K562 (cell line): Measurements from ENCODE around the gene AFG1L. TPM values are rescaled to one million over a fixed set of nuclear protein-coding genes. Genes with fewer than 3 reads are reported as not detected.
A peak's percentile ranks its signal among the peaks of the same experiment; 100 is the strongest.

Experiments used
- CBFA2T2 ChIP-seq: fragments of 450-650 bp; conservative IDR thresholded peaks from 2 replicates; pipeline ENCODE4 v1.6.1; 2017; ENCODE audit warnings: mild to moderate bottlenecking
- CBFA2T3 ChIP-seq: fragments of 450-650 bp; IDR thresholded peaks from 2 replicates; pipeline ENCODE4 v1.6.1; 2017
- DNMT1 ChIP-seq: fragments of 450-650 bp; IDR thresholded peaks from 2 replicates; pipeline ENCODE4 v1.6.1; 2016; ENCODE audit warnings: antibody characterized with exemption, mild to moderate bottlenecking
- DPF2 ChIP-seq: fragments of 450-650 bp; IDR thresholded peaks from 2 replicates; pipeline ENCODE4 v1.6.1; 2016
- ESRRA ChIP-seq: fragments of 450-650 bp; IDR thresholded peaks from 2 replicates; pipeline ENCODE4 v1.6.1; 2014; ENCODE audit warnings: low read depth, mild to moderate bottlenecking, moderate library complexity, borderline replicate concordance
- FOXJ2 ChIP-seq: fragments of 200-800 bp; sonication (Bioruptor generic); IDR thresholded peaks from 2 replicates; pipeline ENCODE4 v1.6.1; 2016; ENCODE audit warnings: missing genetic modification characterization, missing compliant biosample characterization
- GABPB1 ChIP-seq: sonication (generic); formaldehyde crosslinking; IDR thresholded peaks from 2 replicates; pipeline ENCODE4 v1.8.0; 2022; ENCODE audit warnings: mild to moderate bottlenecking, missing genetic modification reagents
- HIVEP1 ChIP-seq: fragments of 250-450 bp; sonication (Bioruptor Pico); IDR thresholded peaks from 2 replicates; pipeline ENCODE4 v1.4.0; 2020; ENCODE audit warnings: mild to moderate bottlenecking
- HNRNPL ChIP-seq: fragments of 200-400 bp; formaldehyde crosslinking; IDR thresholded peaks from 2 replicates; pipeline ENCODE4 v1.6.1; 2017; ENCODE audit warnings: low read depth, mild to moderate bottlenecking, low read length
- KLF13 ChIP-seq: fragments of 450-650 bp; IDR thresholded peaks from 2 replicates; pipeline ENCODE4 v1.6.1; 2016; ENCODE audit warnings: missing genetic modification characterization, low read depth, mild to moderate bottlenecking, missing compliant biosample characterization, moderate library complexity, borderline replicate concordance
- NCOR1 ChIP-seq: fragments of 450-650 bp; IDR thresholded peaks from 2 replicates; pipeline ENCODE4 v1.6.1; 2016; ENCODE audit warnings: mild to moderate bottlenecking, moderate library complexity
- SMARCC2 ChIP-seq: fragments of 450-650 bp; IDR thresholded peaks from 2 replicates; pipeline ENCODE4 v1.6.1; 2017; ENCODE audit warnings: antibody characterized with exemption, moderate library complexity, mild to moderate bottlenecking, low read depth
- XRCC4 ChIP-seq: IDR thresholded peaks from one replicate; pipeline ENCODE4 v1.6.1; 2011; ENCODE audit not compliant: insufficient read depth, insufficient read length; ENCODE audit errors: extremely low read depth
- ZNF165 ChIP-seq: fragments of 250-450 bp; sonication (Bioruptor Pico); IDR thresholded peaks from 2 replicates; pipeline ENCODE4 v1.4.0; 2020; ENCODE audit warnings: borderline replicate concordance
- polyA plus RNA-seq, 8 experiments: library from polyadenylated mRNA; depleted of rRNA in 4 of 8; stranded (reverse) in 5 of 8; unstranded in 3 of 8; fragments of >200 nt; fragmentation: Nextera tagmentation in 2 of 8; fragmentation: Illumina TruSeq in 1 of 8; extraction: Ambion mirVana in 2 of 8; extraction: Trizol in 1 of 8; gene quantifications; 2 replicates each; pipeline versions ENCODE4 v1.2.1 to v1.2.3, GENCODE V29; 2011 to 2014; ENCODE audit warnings: inconsistent platforms in 1 of 8, missing spikeins in 1 of 8
- total RNA-seq, 7 experiments: library from RNA; depleted of rRNA in 6 of 7; stranded (reverse); fragments of >200 nt in 6 of 7; fragmentation: Illumina TruSeq in 2 of 7; extraction: Trizol in 2 of 7; gene quantifications; 2 replicates each; pipeline versions ENCODE4 v1.2.1 to v1.2.3, GENCODE V29; 2011 to 2021; ENCODE audit warnings: low replicate concordance in 1 of 7
- TF ChIP-seq, protein P1 (sequence below), 2 experiments: fragments of 450-650 bp; IDR thresholded peaks; 2 replicates each; pipeline ENCODE4 v1.6.1; 2018; ENCODE audit warnings: mild to moderate bottlenecking in 2 of 2, low read depth in 1 of 2; ENCODE audit not compliant: partially characterized antibody in 2 of 2
- TF ChIP-seq, protein P2 (sequence below): IDR thresholded peaks from 2 replicates; pipeline ENCODE4 v1.6.1; 2011; ENCODE audit warnings: borderline replicate concordance, low read depth, mild to moderate bottlenecking, moderate library complexity, low read length; ENCODE audit not compliant: insufficient read depth, poor library complexity, severe bottlenecking
- TF ChIP-seq, protein P3 (sequence below), 2 experiments: IDR thresholded peaks in 1 of 2; conservative IDR thresholded peaks in 1 of 2; 2 replicates each; pipeline ENCODE4 v1.6.1; 2016; ENCODE audit warnings: low read depth in 2 of 2, mild to moderate bottlenecking in 1 of 2, missing compliant biosample characterization in 1 of 2, missing genetic modification characterization in 1 of 2, moderate library complexity in 1 of 2
- TF ChIP-seq, protein P4 (sequence below): fragments of 250-450 bp; sonication (Bioruptor Pico); IDR thresholded peaks from 2 replicates; pipeline ENCODE4 v1.5.0; 2020; ENCODE audit warnings: mild to moderate bottlenecking, borderline replicate concordance

AFG1L gene
- total and polyA plus RNA-seq, 9 of the 15 experiments (the other 6 are each of a cell fraction or from before 2014, with no cell fraction given): 2.2 to 15.5 (median 5.8) TPM

DNA sequence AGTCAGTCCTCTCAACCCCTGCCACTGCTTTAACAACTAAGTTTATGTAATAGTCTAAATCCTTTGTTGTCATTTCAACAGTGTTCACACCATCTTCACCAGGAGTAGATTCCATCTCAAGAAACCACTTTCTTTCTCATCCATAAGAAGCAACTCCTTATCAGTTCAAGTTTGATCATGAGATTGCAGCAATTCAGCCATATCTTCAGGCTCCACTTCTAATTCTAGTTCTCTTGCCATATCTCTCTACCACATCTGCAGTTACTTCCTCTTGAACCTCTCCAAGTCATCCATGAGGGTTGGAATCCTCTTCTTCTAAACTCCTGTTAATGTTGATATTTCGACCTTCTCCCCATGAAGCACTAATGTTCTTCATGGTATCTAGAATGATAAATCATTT lies 208.0 kb downstream of the AFG1L start (continued):
- TF ChIP-seq KLF13 (tag) (no peak), ZNF165 (no peak), NCOR1 (peak; percentile 75), GABPB1 (CRISPR knock-in tag) (no peak), XRCC4 (no peak), HIVEP1 (no peak), DNMT1 (no peak), FOXJ2 (tag) (0 out of 2 replicates have a peak, but pooled peaks have one; percentile 49), CBFA2T3 (peak; percentile 89), DPF2 (peak; percentile 86), ESRRA (peak; percentile 26; the same call in 1 of the 2 replicates), SMARCC2 (peak; percentile 68; the same call in 1 of the 2 replicates), CBFA2T2 (peak; percentile 80), HNRNPL (no peak)
- TF ChIP-seq, protein P1, sequence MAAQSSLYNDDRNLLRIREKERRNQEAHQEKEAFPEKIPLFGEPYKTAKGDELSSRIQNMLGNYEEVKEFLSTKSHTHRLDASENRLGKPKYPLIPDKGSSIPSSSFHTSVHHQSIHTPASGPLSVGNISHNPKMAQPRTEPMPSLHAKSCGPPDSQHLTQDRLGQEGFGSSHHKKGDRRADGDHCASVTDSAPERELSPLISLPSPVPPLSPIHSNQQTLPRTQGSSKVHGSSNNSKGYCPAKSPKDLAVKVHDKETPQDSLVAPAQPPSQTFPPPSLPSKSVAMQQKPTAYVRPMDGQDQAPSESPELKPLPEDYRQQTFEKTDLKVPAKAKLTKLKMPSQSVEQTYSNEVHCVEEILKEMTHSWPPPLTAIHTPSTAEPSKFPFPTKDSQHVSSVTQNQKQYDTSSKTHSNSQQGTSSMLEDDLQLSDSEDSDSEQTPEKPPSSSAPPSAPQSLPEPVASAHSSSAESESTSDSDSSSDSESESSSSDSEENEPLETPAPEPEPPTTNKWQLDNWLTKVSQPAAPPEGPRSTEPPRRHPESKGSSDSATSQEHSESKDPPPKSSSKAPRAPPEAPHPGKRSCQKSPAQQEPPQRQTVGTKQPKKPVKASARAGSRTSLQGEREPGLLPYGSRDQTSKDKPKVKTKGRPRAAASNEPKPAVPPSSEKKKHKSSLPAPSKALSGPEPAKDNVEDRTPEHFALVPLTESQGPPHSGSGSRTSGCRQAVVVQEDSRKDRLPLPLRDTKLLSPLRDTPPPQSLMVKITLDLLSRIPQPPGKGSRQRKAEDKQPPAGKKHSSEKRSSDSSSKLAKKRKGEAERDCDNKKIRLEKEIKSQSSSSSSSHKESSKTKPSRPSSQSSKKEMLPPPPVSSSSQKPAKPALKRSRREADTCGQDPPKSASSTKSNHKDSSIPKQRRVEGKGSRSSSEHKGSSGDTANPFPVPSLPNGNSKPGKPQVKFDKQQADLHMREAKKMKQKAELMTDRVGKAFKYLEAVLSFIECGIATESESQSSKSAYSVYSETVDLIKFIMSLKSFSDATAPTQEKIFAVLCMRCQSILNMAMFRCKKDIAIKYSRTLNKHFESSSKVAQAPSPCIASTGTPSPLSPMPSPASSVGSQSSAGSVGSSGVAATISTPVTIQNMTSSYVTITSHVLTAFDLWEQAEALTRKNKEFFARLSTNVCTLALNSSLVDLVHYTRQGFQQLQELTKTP (IDR thresholded peaks at IDR 0.05; ENCODE audit: low read depth in 1 of 2, partially characterized antibody in 2 of 2): peak in 1 of 2 experiments; percentile 42
- TF ChIP-seq, protein P2, sequence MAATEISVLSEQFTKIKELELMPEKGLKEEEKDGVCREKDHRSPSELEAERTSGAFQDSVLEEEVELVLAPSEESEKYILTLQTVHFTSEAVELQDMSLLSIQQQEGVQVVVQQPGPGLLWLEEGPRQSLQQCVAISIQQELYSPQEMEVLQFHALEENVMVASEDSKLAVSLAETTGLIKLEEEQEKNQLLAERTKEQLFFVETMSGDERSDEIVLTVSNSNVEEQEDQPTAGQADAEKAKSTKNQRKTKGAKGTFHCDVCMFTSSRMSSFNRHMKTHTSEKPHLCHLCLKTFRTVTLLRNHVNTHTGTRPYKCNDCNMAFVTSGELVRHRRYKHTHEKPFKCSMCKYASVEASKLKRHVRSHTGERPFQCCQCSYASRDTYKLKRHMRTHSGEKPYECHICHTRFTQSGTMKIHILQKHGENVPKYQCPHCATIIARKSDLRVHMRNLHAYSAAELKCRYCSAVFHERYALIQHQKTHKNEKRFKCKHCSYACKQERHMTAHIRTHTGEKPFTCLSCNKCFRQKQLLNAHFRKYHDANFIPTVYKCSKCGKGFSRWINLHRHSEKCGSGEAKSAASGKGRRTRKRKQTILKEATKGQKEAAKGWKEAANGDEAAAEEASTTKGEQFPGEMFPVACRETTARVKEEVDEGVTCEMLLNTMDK: no peak
- TF ChIP-seq, protein P3, sequence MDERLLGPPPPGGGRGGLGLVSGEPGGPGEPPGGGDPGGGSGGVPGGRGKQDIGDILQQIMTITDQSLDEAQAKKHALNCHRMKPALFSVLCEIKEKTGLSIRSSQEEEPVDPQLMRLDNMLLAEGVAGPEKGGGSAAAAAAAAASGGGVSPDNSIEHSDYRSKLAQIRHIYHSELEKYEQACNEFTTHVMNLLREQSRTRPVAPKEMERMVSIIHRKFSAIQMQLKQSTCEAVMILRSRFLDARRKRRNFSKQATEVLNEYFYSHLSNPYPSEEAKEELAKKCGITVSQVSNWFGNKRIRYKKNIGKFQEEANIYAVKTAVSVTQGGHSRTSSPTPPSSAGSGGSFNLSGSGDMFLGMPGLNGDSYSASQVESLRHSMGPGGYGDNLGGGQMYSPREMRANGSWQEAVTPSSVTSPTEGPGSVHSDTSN (CRISPR knock-in tag; IDR thresholded peaks at IDR 0.05; ENCODE audit: low read depth): no peak
- TF ChIP-seq, protein P3 (tag; conservative IDR thresholded peaks at IDR 0.05; ENCODE audit: low read depth): no peak
- TF ChIP-seq, protein P4, sequence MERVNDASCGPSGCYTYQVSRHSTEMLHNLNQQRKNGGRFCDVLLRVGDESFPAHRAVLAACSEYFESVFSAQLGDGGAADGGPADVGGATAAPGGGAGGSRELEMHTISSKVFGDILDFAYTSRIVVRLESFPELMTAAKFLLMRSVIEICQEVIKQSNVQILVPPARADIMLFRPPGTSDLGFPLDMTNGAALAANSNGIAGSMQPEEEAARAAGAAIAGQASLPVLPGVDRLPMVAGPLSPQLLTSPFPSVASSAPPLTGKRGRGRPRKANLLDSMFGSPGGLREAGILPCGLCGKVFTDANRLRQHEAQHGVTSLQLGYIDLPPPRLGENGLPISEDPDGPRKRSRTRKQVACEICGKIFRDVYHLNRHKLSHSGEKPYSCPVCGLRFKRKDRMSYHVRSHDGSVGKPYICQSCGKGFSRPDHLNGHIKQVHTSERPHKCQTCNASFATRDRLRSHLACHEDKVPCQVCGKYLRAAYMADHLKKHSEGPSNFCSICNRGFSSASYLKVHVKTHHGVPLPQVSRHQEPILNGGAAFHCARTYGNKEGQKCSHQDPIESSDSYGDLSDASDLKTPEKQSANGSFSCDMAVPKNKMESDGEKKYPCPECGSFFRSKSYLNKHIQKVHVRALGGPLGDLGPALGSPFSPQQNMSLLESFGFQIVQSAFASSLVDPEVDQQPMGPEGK (CRISPR knock-in tag): no peak
